A549 (cell line): ENCODE data around the gene DGKD. TPM values are rescaled to one million over a fixed set of nuclear protein-coding genes. Genes with fewer than 3 reads are reported as not detected.

ENCODE experiments used
- ATAC-seq, 2 experiments: fragments of 200-7000 bp in 1 of 2; fragments of >200 bp in 1 of 2; cut with Nextera tagmentation in 1 of 2; cut with Tn5 transposase in 1 of 2; 3 replicates each; pipeline versions ENCODE4 v1.8.0 to v1.9.1; 2018 to 2020; ENCODE audit warnings: mild to moderate bottlenecking in 1 of 2, moderate library complexity in 1 of 2
- CTCF ChIA-PET: fragments of 300-600 bp; sonication (Branson Sonifier 250); formaldehyde crosslinking; extraction: SDS; loops from one replicate; lab custom pipeline; 2021; ENCODE audit warnings: antibody characterized with exemption, inconsistent platforms; lab: Yijun Ruan, JAX
- POLR2A ChIA-PET: fragments of 350-600 bp; formaldehyde crosslinking; extraction: SDS; loops from one replicate; lab custom pipeline; 2021; ENCODE audit warnings: antibody characterized with exemption, inconsistent platforms; lab: Yijun Ruan, JAX
- DNase-seq, 2 experiments: peaks; one replicate each; pipeline versions ENCODE4 v3.0.0 to v3.0.0-alpha.2; 2011 to 2016; ENCODE audit warnings: low read depth in 1 of 2, low spot score in 1 of 2
- FAIRE-seq: peaks from 2 replicates; lab custom pipeline; 2011; peaks lifted over from hg19 to GRCh38; lab: Jason Lieb, UNC
- H3K27ac ChIP-seq, 2 experiments: fragments of >200 bp; sonication (Bioruptor Twin); formaldehyde crosslinking; 3 replicates each; pipeline ENCODE4 v1.5.1; 2016 to 2017
- H3K4me1 ChIP-seq: fragments of >200 bp; sonication (Bioruptor Twin); formaldehyde crosslinking; 3 replicates; pipeline ENCODE4 v1.6.1; 2016
- H3K4me2 ChIP-seq: fragments of >200 bp; sonication (Bioruptor Twin); formaldehyde crosslinking; 3 replicates; pipeline ENCODE4 v1.6.1; 2016
- H3K4me3 ChIP-seq: fragments of >200 bp; sonication (Bioruptor Twin); formaldehyde crosslinking; 3 replicates; pipeline ENCODE4 v1.5.1; 2016
- H3K9me3 ChIP-seq: fragments of >200 bp; sonication (Bioruptor Twin); formaldehyde crosslinking; 3 replicates; pipeline ENCODE4 v1.6.1; 2016
- CBX2 ChIP-seq: fragments of 200-600 bp; sonication (generic); IDR thresholded peaks from 2 replicates; pipeline ENCODE4 v1.6.1; 2016; ENCODE audit warnings: low read depth, mild to moderate bottlenecking, borderline replicate concordance
- EHMT2 ChIP-seq: fragments of 200-600 bp; sonication (generic); IDR thresholded peaks from 2 replicates; pipeline ENCODE4 v1.6.1; 2016; ENCODE audit warnings: antibody characterized with exemption, low read depth, mild to moderate bottlenecking, moderate library complexity
- FOSL2 ChIP-seq, 2 experiments: fragments of 450-650 bp in 1 of 2; fragments of >200 bp in 1 of 2; sonication (Bioruptor Twin) in 1 of 2; formaldehyde crosslinking; IDR thresholded peaks; 2 replicates each; pipeline versions ENCODE4 v1.5.0 to v1.6.1; 2016 to 2020; ENCODE audit warnings: mild to moderate bottlenecking in 1 of 2, moderate library complexity in 1 of 2
- FOXS1 ChIP-seq: fragments of 250-450 bp; sonication (Bioruptor Pico); IDR thresholded peaks from 2 replicates; pipeline ENCODE4 v1.5.0; 2020; ENCODE audit warnings: mild to moderate bottlenecking, moderate library complexity
- JUNB ChIP-seq: fragments of >200 bp; sonication (Bioruptor Twin); formaldehyde crosslinking; IDR thresholded peaks from 2 replicates; pipeline ENCODE4 v1.6.1; 2016
- MAFK ChIP-seq: fragments of 450-650 bp; IDR thresholded peaks from 2 replicates; pipeline ENCODE4 v1.6.1; 2014; ENCODE audit not compliant: partially characterized antibody
- MAZ ChIP-seq: fragments of 150-350 bp; IDR thresholded peaks from 2 replicates; pipeline ENCODE4 v1.6.1; 2014; ENCODE audit warnings: antibody characterized with exemption, low read depth, low read length, borderline replicate concordance
- RFX5 ChIP-seq: fragments of 450-650 bp; IDR thresholded peaks from 2 replicates; pipeline ENCODE4 v1.7.1; 2014; ENCODE audit warnings: antibody characterized with exemption, mild to moderate bottlenecking, moderate library complexity
- WGBS: methylation state at CpG from one replicate; pipeline ENCODE4 v1.1.6; 2017; ENCODE audit errors: missing lambda C conversion rate; 5-methylcytosine and 5-hydroxymethylcytosine counted together
- polyA plus RNA-seq, 4 experiments: library from polyadenylated mRNA; depleted of rRNA in 3 of 4; stranded (reverse); fragments of >200 nt; fragmentation: RNase III in 1 of 4; extraction: RNeasy Plus Mini Kit Qiagen cat#74134 plus additional on column Dnase treatment in 1 of 4; gene quantifications; 2 replicates in 3 of 4; 3 replicates in 1 of 4; pipeline ENCODE4 v1.2.3, GENCODE V29; 2011 to 2017
- small RNA-seq, 6 experiments: library from RNA; depleted of rRNA; stranded (forward); fragments of <200 nt; gene quantifications; one replicate each; pipeline ENCODE3, GENCODE V24; 2012

DGKD gene
- polyA plus RNA-seq, 2 of the 4 experiments (the other 2 are of a cell fraction), result 68.8 to 99.6 TPM

GRCh38 chr2:233519787-233520611 is 165.7 kb downstream of the DGKD start:
- FAIRE-seq (peak; percentile 68), ATAC-seq (no peak), DNase-seq (peak in 1 of 2 experiments; percentile 18)
- peak overlapping the region; percentile 77 to 83 for H3K27ac ChIP-seq
- ChIA-PET CTCF (no interaction called here), POLR2A (no interaction called here)
- 0 out of 2 replicates have a peak, but pooled peaks have one; percentile 54 for TF ChIP-seq JUNB
- TF ChIP-seq RFX5, result no peak
- TF ChIP-seq CBX2, result no peak
- no peak for TF ChIP-seq EHMT2
- peak; percentile 35; the same call in 1 of the 2 replicates for TF ChIP-seq FOSL2 (IDR thresholded peaks at IDR 0.05)
- peak; percentile 52; the same call in 1 of the 2 replicates for TF ChIP-seq FOSL2 (CRISPR knock-in tag; IDR thresholded peaks at IDR 0.05)
- TF ChIP-seq MAFK, result no peak
- TF ChIP-seq FOXS1 (CRISPR knock-in tag), result no peak
- TF ChIP-seq MAZ, result no peak
- peak overlapping the region; percentile 71 for H3K4me2 ChIP-seq
- H3K4me3 ChIP-seq, result 0 out of 3 replicates have a peak overlapping the region, but pooled peaks have one; percentile 4
- 30% methylated on average over 3 of the region's 3 CpGs for WGBS
- H3K9me3 ChIP-seq, result peaks cover 17% of the 10 kb centered on the region; the same call in 2 of the 3 replicates
- peaks cover 32% of the 10 kb centered on the region for H3K4me1 ChIP-seq

Small RNA genes within 50 kb of the gene (small RNA-seq; reads per million reads assigned to genes)
- 0 reads per million in 6 experiments for gene RF00019

Other genes with a start within 250 kb of the DGKD start
- gene ATG16L1, start 102.8 kb upstream of the DGKD start, polyA plus RNA-seq (2011; rRNA removed), result 70.9 and 72.3 TPM in 2 replicates
- 42.5 to 45.1 TPM (median 44.5 TPM) in 3 replicates for gene ATG16L1, start 102.8 kb upstream of the DGKD start, polyA plus RNA-seq (2017; fragmentation: RNase III; extraction: RNeasy Plus Mini Kit Qiagen cat#74134 plus additional on column Dnase treatment)
- not detected in 2 replicates for gene SAG, start 46.7 kb upstream of the DGKD start, polyA plus RNA-seq (2011; rRNA removed)
- not detected in 3 replicates for gene SAG, start 46.7 kb upstream of the DGKD start, polyA plus RNA-seq (2017; fragmentation: RNase III; extraction: RNeasy Plus Mini Kit Qiagen cat#74134 plus additional on column Dnase treatment)
- gene USP40, start 212.3 kb downstream of the DGKD start, polyA plus RNA-seq (2011; rRNA removed), result 57.0 and 65.3 TPM in 2 replicates
- gene USP40, start 212.3 kb downstream of the DGKD start, polyA plus RNA-seq (2017; fragmentation: RNase III; extraction: RNeasy Plus Mini Kit Qiagen cat#74134 plus additional on column Dnase treatment), result 22.9 to 24.6 TPM (median 24.5 TPM) in 3 replicates